Heart left ventricle (tissue), 13 donors: ENCODE data around the gene SYNRG.
A peak's percentile ranks its signal among the peaks of the same experiment; 100 is the strongest.

Experiments
- POLR2A ChIP-seq, 2 donors: fragments of 450-650 bp; IDR thresholded peaks; one replicate each; pipeline ENCODE4 v1.6.1; 2017; ENCODE audit warnings: antibody characterized with exemption in 2 of 2, mild to moderate bottlenecking in 2 of 2, moderate library complexity in 2 of 2
- TF ChIP-seq, protein P1 (sequence below), 12 donors: fragments of 200-600 bp; sonication (generic) in 4 of 12; IDR thresholded peaks; one replicate each; pipeline versions ENCODE4 v1.5.0 to v1.8.0; 2018 to 2022; ENCODE audit warnings: antibody characterized with exemption in 12 of 12, mild to moderate bottlenecking in 5 of 12
- donor health status: ischemic (EF 13 %, LVEDD 7.1; RV severe dilation, severe dysfunction).
- donor health status: DM: no; HTN: yes; CAD: no.
- donor health status: DM: no; HTN: no; CAD: no.
- donor health status: ischemic (EF 25% LVEDD 6.9; RV normal size, moderate dysfunction).
- donor health status: ischemic (EF 25% LVEDD 5.7; RV mildly dilated, moderate dysfunction).
- donor health status: ischemic (EF 35%, LVEDD 5.7; RV mildly dilated, moderate dysfunction).
- donor health status: nonischemic (EF 11% LVEDD 7.7; RV severe dilation, severe dysfunction).
- donor health status: DM: yes; HTN: yes; CAD: no.
- donor health status: PGD.
- donor health status: ischemic (EF 29% LVEDD 5.4; RV normal size, mild dysfunction).
- donor health status: nonischemic (EF 23%, LVEDD 6.1; RV moderate dilation, normal function).

DNA sequence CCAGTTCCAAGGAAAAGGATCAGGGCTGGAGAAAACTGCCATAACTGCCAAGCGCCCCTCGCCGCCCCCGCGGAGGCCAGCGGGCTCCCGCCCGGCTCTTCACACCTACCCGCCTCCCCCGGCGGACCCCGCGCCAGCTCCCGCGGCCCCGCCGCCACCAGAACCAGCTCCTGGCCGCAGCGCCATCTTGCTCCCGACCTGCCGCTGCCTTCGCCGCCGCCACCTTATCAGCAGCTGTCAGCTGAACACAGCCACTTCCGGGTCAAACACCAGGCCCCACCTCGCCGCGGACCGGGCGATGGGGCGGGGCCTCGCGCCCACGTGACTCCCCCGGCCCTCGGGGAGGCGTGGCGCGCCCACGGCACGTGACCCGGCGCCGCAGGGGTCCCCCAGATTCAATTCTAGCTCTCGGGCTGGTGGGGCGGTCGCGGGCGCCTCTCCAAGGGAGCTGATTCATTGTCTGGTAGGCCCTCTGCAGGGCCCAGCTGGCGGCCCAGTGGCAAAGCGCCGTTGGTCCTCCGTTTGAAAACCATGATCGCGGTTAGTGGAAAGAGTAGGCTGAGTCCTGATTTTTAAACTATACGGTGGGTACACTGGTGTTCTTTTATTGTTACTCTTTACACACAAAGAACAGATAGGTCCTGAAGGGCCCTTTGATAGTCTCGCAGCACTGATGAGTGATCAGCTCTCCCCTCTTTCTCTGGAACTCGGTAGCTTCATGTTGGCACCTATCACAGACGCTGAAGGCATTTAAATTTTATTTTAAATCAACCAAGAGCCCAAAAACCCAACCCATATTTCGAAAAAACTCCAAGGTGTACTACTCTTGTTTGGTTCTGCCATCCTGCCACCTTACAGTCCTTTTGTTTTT, at the start of gene SYNRG:
- peak in 1 of 2 donors; percentile 90 for TF ChIP-seq POLR2A (IDR thresholded peaks at IDR 0.05)
- TF ChIP-seq, protein P1, sequence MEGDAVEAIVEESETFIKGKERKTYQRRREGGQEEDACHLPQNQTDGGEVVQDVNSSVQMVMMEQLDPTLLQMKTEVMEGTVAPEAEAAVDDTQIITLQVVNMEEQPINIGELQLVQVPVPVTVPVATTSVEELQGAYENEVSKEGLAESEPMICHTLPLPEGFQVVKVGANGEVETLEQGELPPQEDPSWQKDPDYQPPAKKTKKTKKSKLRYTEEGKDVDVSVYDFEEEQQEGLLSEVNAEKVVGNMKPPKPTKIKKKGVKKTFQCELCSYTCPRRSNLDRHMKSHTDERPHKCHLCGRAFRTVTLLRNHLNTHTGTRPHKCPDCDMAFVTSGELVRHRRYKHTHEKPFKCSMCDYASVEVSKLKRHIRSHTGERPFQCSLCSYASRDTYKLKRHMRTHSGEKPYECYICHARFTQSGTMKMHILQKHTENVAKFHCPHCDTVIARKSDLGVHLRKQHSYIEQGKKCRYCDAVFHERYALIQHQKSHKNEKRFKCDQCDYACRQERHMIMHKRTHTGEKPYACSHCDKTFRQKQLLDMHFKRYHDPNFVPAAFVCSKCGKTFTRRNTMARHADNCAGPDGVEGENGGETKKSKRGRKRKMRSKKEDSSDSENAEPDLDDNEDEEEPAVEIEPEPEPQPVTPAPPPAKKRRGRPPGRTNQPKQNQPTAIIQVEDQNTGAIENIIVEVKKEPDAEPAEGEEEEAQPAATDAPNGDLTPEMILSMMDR (IDR thresholded peaks at IDR 0.05), result peak in 9 of 12 donors; percentile 24 to 60 (median 48)
